Measurements from ENCODE around the gene ACY1. TPM values are rescaled to one million over a fixed set of nuclear protein-coding genes. Genes with fewer than 3 reads are reported as not detected.

The ACY1 gene
- total RNA-seq, 2 experiments from 2014 or later = 18.4 to 22.0 TPM

- Mint-ChIP-seq H3K9me3 (no peaks in the 10 kb centered on the region), H3K36me3 (ENCODE audit: low read depth) (no peaks in the 10 kb centered on the region), H3K27me3 (no peaks in the 10 kb centered on the region), H3K27ac (no peak overlapping the region), H3K4me3 (no peak overlapping the region), H3K4me1 (peaks cover 16% of the 10 kb centered on the region)
- CTCF ChIA-PET = interaction anchor here (1.1 kb wide), 1 partner anchor 139 kb away, joined by 3 read pairs; no protein-coding TSS in a partner anchor
- POLR2A ChIA-PET = no interaction called here
- DNase-seq = no peak
Observed at GRCh38 chr3:52006017-52006819, 22.9 kb downstream of the ACY1 start.

- H3K4me3 Mint-ChIP-seq = no peak overlapping the region
- peaks cover 13% of the 10 kb centered on the region for H3K4me1 Mint-ChIP-seq
- no peaks in the 10 kb centered on the region for H3K9me3 Mint-ChIP-seq
- ChIA-PET POLR2A (no interaction called here), CTCF (no interaction called here)
- no peak for DNase-seq
- no peaks in the 10 kb centered on the region for H3K36me3 Mint-ChIP-seq (ENCODE audit: low read depth)
- H3K27ac Mint-ChIP-seq = no peak overlapping the region
- H3K27me3 Mint-ChIP-seq = no peaks in the 10 kb centered on the region
Observed at GRCh38 chr3:52006820-52007133, 23.4 kb downstream of the ACY1 start.

GRCh38 chr3:52007291-52007690, 24.0 kb downstream of the ACY1 start:
- Mint-ChIP-seq H3K4me3 (no peak overlapping the region), H3K4me1 (peaks cover 10% of the 10 kb centered on the region), H3K27ac (no peak overlapping the region), H3K9me3 (no peaks in the 10 kb centered on the region), H3K36me3 (ENCODE audit: low read depth) (no peaks in the 10 kb centered on the region), H3K27me3 (no peaks in the 10 kb centered on the region)
- CTCF ChIA-PET = interaction anchor here (0.6 kb wide), 1 partner anchor 116 kb away, joined by 3 read pairs; no protein-coding TSS in a partner anchor
- no peak for DNase-seq
- POLR2A ChIA-PET = no interaction called here

GRCh38 chr3:52010431-52010830, 27.1 kb downstream of the ACY1 start:
- CTCF ChIA-PET = interaction anchor here (1.5 kb wide), 1 partner anchor 10 kb away, joined by 4 read pairs; no protein-coding TSS in a partner anchor
- Mint-ChIP-seq H3K36me3 (ENCODE audit: low read depth) (no peaks in the 10 kb centered on the region), H3K27me3 (no peaks in the 10 kb centered on the region), H3K4me1 (peaks cover 8% of the 10 kb centered on the region), H3K4me3 (no peak overlapping the region), H3K27ac (no peak overlapping the region), H3K9me3 (no peaks in the 10 kb centered on the region)
- DNase-seq = no peak
- POLR2A ChIA-PET = no interaction called here

- H3K9me3 Mint-ChIP-seq = no peaks in the 10 kb centered on the region
- ChIA-PET POLR2A (interaction anchor here (1.8 to 2.5 kb wide), 2 partner anchors 17 to 40 kb away, joined by 5 to 9 read pairs; partner anchors contain the start of gene RPL29), CTCF (interaction anchor here (1.0 to 2.9 kb wide), 3 partner anchors 12 to 24 kb away, joined by 3 to 9 read pairs (median 7); partner anchors contain the start of gene RPL29)
- H3K36me3 Mint-ChIP-seq (ENCODE audit: low read depth) = no peaks in the 10 kb centered on the region
- no peaks in the 10 kb centered on the region for H3K27me3 Mint-ChIP-seq
- no peak overlapping the region for H3K4me3 Mint-ChIP-seq
- DNase-seq = no peak
- H3K27ac Mint-ChIP-seq = no peak overlapping the region
- no peaks in the 10 kb centered on the region for H3K4me1 Mint-ChIP-seq
Observed at GRCh38 chr3:52012699-52013098, 29.4 kb downstream of the ACY1 start.

- no peaks in the 10 kb centered on the region for H3K36me3 Mint-ChIP-seq (ENCODE audit: low read depth)
- no peak overlapping the region for H3K27ac Mint-ChIP-seq
- no peaks in the 10 kb centered on the region for H3K27me3 Mint-ChIP-seq
- H3K4me3 Mint-ChIP-seq = no peak overlapping the region
- ChIA-PET CTCF (interaction anchor here (1.6 to 2.9 kb wide), 2 partner anchors 13 to 18 kb away, joined by 7 to 9 read pairs; partner anchors contain the start of gene RPL29), POLR2A (interaction anchor here (1.8 to 2.5 kb wide), 2 partner anchors 18 to 39 kb away, joined by 5 to 9 read pairs; partner anchors contain the start of gene RPL29)
- DNase-seq = no peak
- H3K4me1 Mint-ChIP-seq = no peaks in the 10 kb centered on the region
- no peaks in the 10 kb centered on the region for H3K9me3 Mint-ChIP-seq
Observed at GRCh38 chr3:52013802-52014598, 30.7 kb downstream of the ACY1 start.

GRCh38 chr3:52014613-52015012, 31.3 kb downstream of the ACY1 start:
- Mint-ChIP-seq H3K27me3 (no peaks in the 10 kb centered on the region), H3K4me3 (no peak overlapping the region), H3K4me1 (no peaks in the 10 kb centered on the region), H3K27ac (no peak overlapping the region), H3K9me3 (no peaks in the 10 kb centered on the region), H3K36me3 (ENCODE audit: low read depth) (no peaks in the 10 kb centered on the region)
- CTCF ChIA-PET = no interaction called here
- POLR2A ChIA-PET = no interaction called here
- DNase-seq = no peak

- ChIA-PET CTCF (interaction anchor here (2.0 kb wide), 1 partner anchor 14 kb away, joined by 8 read pairs; no protein-coding TSS in a partner anchor), POLR2A (no interaction called here)
- DNase-seq = no peak
- Mint-ChIP-seq H3K9me3 (no peaks in the 10 kb centered on the region), H3K27ac (no peak overlapping the region), H3K4me3 (no peak overlapping the region), H3K36me3 (ENCODE audit: low read depth) (no peaks in the 10 kb centered on the region), H3K27me3 (no peaks in the 10 kb centered on the region), H3K4me1 (no peaks in the 10 kb centered on the region)
Observed at GRCh38 chr3:52015438-52016228, 32.3 kb downstream of the ACY1 start.

- H3K9me3 Mint-ChIP-seq = no peaks in the 10 kb centered on the region
- no peak for DNase-seq
- no peaks in the 10 kb centered on the region for H3K27me3 Mint-ChIP-seq
- no peak overlapping the region for H3K4me3 Mint-ChIP-seq
- POLR2A ChIA-PET = no interaction called here
- H3K4me1 Mint-ChIP-seq = no peaks in the 10 kb centered on the region
- H3K27ac Mint-ChIP-seq = no peak overlapping the region
- CTCF ChIA-PET = no interaction called here
- no peaks in the 10 kb centered on the region for H3K36me3 Mint-ChIP-seq (ENCODE audit: low read depth)
Observed at GRCh38 chr3:52017586-52017985, 34.3 kb downstream of the ACY1 start.

- H3K4me3 Mint-ChIP-seq = no peak overlapping the region
- no peaks in the 10 kb centered on the region for H3K27me3 Mint-ChIP-seq
- no peaks in the 10 kb centered on the region for H3K36me3 Mint-ChIP-seq (ENCODE audit: low read depth)
- H3K4me1 Mint-ChIP-seq = no peaks in the 10 kb centered on the region
- DNase-seq = no peak
- no peak overlapping the region for H3K27ac Mint-ChIP-seq
- ChIA-PET POLR2A (no interaction called here), CTCF (no interaction called here)
- no peaks in the 10 kb centered on the region for H3K9me3 Mint-ChIP-seq
Observed at GRCh38 chr3:52018319-52019000, 35.1 kb downstream of the ACY1 start.

- DNase-seq = no peak
- Mint-ChIP-seq H3K36me3 (ENCODE audit: low read depth) (no peaks in the 10 kb centered on the region), H3K4me1 (no peaks in the 10 kb centered on the region), H3K9me3 (no peaks in the 10 kb centered on the region), H3K4me3 (no peak overlapping the region), H3K27ac (no peak overlapping the region), H3K27me3 (no peaks in the 10 kb centered on the region)
- ChIA-PET POLR2A (no interaction called here), CTCF (interaction anchor here (0.5 kb wide), 1 partner anchor 1079 kb away, joined by 4 read pairs; no protein-coding TSS in a partner anchor)
Observed at GRCh38 chr3:52019352-52020080, 36.2 kb downstream of the ACY1 start.

- ChIA-PET POLR2A (interaction anchor here (1.2 kb wide), 1 partner anchor 36 kb away, joined by 4 read pairs; no protein-coding TSS in a partner anchor), CTCF (no interaction called here)
- Mint-ChIP-seq H3K27ac (no peak overlapping the region), H3K4me1 (no peaks in the 10 kb centered on the region), H3K4me3 (no peak overlapping the region), H3K36me3 (ENCODE audit: low read depth) (no peaks in the 10 kb centered on the region), H3K27me3 (no peaks in the 10 kb centered on the region), H3K9me3 (no peaks in the 10 kb centered on the region)
- DNase-seq = no peak
Observed at GRCh38 chr3:52020796-52021195, 37.5 kb downstream of the ACY1 start.
